GM06990 (cell line): ENCODE results near the gene ZNF366.

Experiments used
- DNase-seq: peaks from one replicate; pipeline ENCODE4 v3.0.0-alpha.2; 2011; ENCODE audit not compliant: insufficient read length; ENCODE audit errors: extremely low read depth
- H3K27me3 ChIP-seq: replicated peaks from 2 replicates; pipeline ENCODE4 v1.6.0; 2011; ENCODE audit warnings: low read length; ENCODE audit not compliant: control insufficient read depth, insufficient read depth
- H3K36me3 ChIP-seq: 2 replicates; pipeline ENCODE4 v1.5.1; 2011; ENCODE audit warnings: low read length; ENCODE audit not compliant: control insufficient read depth, insufficient read depth
- H3K4me3 ChIP-seq: replicated peaks from 2 replicates; pipeline ENCODE4 v1.5.1; 2011; ENCODE audit warnings: low read depth, mild to moderate bottlenecking, control low read depth, low read length
- CTCF ChIP-seq: IDR thresholded peaks from 2 replicates; pipeline ENCODE4 v1.5.1; 2011; ENCODE audit warnings: low read length, control low read depth, mild to moderate bottlenecking, inconsistent platforms; ENCODE audit not compliant: insufficient read depth, poor library complexity, severe bottlenecking

The ZNF366 gene

GRCh38 chr5:72453246-72453775 lies 53.9 kb downstream of the ZNF366 start:
- Histone ChIP-seq H3K27me3 (no peaks in the 10 kb centered on the region), H3K4me3 (no peak overlapping the region), H3K36me3 (no peaks in the 10 kb centered on the region)
- TF ChIP-seq CTCF = no peak
- DNase-seq = no peak

DNA sequence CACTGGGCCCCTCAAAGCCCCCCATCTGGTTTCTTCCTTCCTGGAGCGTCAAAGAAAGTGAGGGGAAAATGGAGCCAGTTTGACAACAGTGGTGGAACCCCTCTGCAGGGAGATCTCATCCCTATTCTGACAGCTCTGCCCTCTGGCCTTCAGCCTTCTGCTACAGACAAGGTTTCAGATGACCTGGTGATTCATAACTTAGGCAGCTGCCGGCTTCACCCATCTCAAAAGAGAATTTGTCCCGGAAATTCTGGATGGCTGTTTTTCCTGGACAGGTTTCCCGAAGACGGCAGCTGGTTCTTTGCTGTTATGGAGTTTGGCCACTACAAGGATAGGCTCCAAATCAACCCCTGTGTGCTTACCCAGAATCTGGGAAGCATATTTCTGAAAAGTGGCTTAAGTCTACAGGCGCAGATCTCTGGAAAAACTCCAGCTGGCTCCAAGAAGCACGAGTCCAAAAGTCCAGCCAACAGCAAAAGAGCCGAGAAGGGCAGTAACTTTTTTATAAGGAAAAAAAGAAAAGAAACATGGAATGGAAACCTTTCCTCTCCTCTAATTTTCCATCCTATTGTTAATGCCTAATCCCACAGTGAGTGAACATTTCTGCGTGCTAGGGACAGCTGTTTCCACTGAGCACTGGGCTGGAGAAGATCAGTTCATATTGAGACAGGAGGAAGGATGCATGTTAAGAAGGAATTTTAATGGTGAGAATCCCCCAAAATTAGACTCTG lies 54.5 kb downstream of the ZNF366 start:
- Histone ChIP-seq H3K27me3 (no peaks in the 10 kb centered on the region), H3K36me3 (no peaks in the 10 kb centered on the region), H3K4me3 (no peak overlapping the region)
- DNase-seq = no peak
- TF ChIP-seq CTCF = no peak

DNA sequence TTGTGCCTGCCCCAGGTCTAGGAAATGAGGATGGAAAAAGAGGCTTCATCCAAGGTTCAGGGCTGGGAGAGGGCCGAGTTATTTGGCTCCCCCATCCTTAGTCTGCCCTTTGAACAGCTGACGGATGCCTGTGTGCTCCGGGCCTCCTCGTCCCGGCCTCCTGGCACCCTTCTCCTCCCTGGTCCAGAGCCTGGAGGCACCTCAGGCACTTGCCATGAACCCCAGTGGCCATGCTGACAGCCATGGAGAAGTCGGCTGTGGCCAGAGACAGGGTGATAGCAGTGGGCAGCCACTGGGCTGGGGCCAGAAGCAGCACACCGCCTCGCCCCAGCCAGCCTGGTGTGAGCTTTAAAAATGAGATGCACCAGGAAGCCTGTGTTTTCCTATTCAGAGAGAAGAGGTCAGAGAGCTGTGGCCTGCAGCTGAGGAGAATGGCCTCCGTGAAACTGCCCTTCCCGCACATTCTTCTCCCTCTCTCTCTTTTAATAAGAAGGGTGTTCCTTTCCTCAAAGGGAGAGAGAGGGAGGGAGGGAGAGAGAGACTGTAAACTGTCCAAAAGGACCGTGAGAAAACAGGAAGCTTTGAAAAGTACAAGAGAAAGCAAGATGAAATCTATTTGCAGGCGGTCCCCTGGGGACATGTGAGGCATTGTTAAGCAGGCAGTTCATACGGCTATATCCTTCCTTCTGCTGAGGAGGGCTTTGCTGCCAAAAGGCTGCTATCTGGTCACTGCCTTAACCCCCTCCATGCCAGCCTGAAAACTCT lies 55.3 kb downstream of the ZNF366 start:
- Histone ChIP-seq H3K4me3 (no peak overlapping the region), H3K27me3 (no peaks in the 10 kb centered on the region), H3K36me3 (no peaks in the 10 kb centered on the region)
- no peak for TF ChIP-seq CTCF
- DNase-seq = peak; percentile 60

- H3K36me3 ChIP-seq = no peaks in the 10 kb centered on the region
- no peak for DNase-seq
- no peak overlapping the region for H3K4me3 ChIP-seq
- no peak for TF ChIP-seq CTCF
- H3K27me3 ChIP-seq = no peaks in the 10 kb centered on the region
Measured at GRCh38 chr5:72448368-72448767, 58.8 kb downstream of the ZNF366 start.

GRCh38 chr5:72447751-72448150 lies 59.5 kb downstream of the ZNF366 start:
- DNase-seq = no peak
- Histone ChIP-seq H3K4me3 (no peak overlapping the region), H3K27me3 (no peaks in the 10 kb centered on the region), H3K36me3 (no peaks in the 10 kb centered on the region)
- no peak for TF ChIP-seq CTCF
